Measurements from ENCODE around the gene DHRSX.

DNA sequence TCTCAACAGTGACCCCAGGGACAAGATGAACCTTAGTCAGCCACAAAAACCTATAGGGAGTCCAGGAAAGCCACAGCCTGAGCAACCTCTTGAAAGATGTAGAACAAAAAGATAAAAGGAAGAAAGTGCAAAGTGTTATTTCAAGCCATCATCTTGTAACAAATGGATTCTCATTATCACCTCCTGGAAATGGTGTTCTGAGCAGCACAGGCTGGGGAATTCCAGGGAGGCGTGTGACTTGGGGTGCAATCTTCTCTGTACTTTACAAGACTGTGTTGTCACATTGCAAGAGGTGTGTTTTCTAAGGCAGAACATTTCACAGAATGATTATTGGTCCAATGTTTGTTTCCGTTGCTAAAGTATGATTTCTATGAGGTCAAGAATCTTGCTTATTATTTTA is 214.0 kb downstream of the DHRSX start:
- TF ChIP-seq, protein P1, sequence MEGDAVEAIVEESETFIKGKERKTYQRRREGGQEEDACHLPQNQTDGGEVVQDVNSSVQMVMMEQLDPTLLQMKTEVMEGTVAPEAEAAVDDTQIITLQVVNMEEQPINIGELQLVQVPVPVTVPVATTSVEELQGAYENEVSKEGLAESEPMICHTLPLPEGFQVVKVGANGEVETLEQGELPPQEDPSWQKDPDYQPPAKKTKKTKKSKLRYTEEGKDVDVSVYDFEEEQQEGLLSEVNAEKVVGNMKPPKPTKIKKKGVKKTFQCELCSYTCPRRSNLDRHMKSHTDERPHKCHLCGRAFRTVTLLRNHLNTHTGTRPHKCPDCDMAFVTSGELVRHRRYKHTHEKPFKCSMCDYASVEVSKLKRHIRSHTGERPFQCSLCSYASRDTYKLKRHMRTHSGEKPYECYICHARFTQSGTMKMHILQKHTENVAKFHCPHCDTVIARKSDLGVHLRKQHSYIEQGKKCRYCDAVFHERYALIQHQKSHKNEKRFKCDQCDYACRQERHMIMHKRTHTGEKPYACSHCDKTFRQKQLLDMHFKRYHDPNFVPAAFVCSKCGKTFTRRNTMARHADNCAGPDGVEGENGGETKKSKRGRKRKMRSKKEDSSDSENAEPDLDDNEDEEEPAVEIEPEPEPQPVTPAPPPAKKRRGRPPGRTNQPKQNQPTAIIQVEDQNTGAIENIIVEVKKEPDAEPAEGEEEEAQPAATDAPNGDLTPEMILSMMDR (IDR thresholded peaks at IDR 0.05): no peak
- no peak for TF ChIP-seq POLR2A (IDR thresholded peaks at IDR 0.05)

Measured in thyroid gland (tissue), 4 donors.